Brain microvascular endothelial cell (primary cell): ENCODE measurements around the gene PISD.
A peak's percentile ranks its signal among the peaks of the same experiment; 100 is the strongest.

Experiments used
- DNase-seq: peaks from one replicate; pipeline ENCODE4 v3.0.0-alpha.2; 2020
- H3K27ac ChIP-seq: fragments of 250-450 bp; sonication (Bioruptor Pico); 2 replicates; pipeline ENCODE4 v1.5.1; 2020; ENCODE audit warnings: mild to moderate bottlenecking, moderate library complexity
- H3K27me3 ChIP-seq: fragments of 250-450 bp; sonication (Bioruptor Pico); replicated peaks from 2 replicates; pipeline ENCODE4 v1.5.1; 2020; ENCODE audit warnings: mild to moderate bottlenecking
- H3K36me3 ChIP-seq: fragments of 250-450 bp; sonication (Bioruptor Pico); replicated peaks from 2 replicates; pipeline ENCODE4 v1.5.1; 2020; ENCODE audit warnings: mild to moderate bottlenecking
- H3K4me3 ChIP-seq: 2 replicates; pipeline ENCODE4 v1.5.1; 2011; ENCODE audit warnings: low read depth, mild to moderate bottlenecking, control low read depth, low read length, moderate library complexity
- CTCF ChIP-seq: IDR thresholded peaks from 2 replicates; pipeline ENCODE4 v1.5.1; 2011; ENCODE audit warnings: low read depth, mild to moderate bottlenecking, moderate library complexity, low read length, control low read depth, inconsistent platforms; ENCODE audit errors: missing control alignments
- in situ Hi-C: cut with HindIII; loops from 2 replicates; pipeline ENCODE4 v1.10.0; 2017; ENCODE audit warnings: low sequenced_read_pairs, low pct_ligation_motif_present

PISD gene

GRCh38 chr22:31637447-31637890, 24.5 kb downstream of the PISD start:
- H3K4me3 ChIP-seq = no peak overlapping the region
- in situ Hi-C loops = no loop called here

GRCh38 chr22:31635638-31636306, 26.2 kb downstream of the PISD start:
- no peak for DNase-seq
- no peak for TF ChIP-seq CTCF
- no peak overlapping the region for H3K27ac ChIP-seq
- H3K4me3 ChIP-seq = no peak overlapping the region
- no peaks in the 10 kb centered on the region for H3K36me3 ChIP-seq
- in situ Hi-C loops = no loop called here
- H3K27me3 ChIP-seq = no peaks in the 10 kb centered on the region

More at GRCh38 chr22:31637447-31637890, 24.5 kb downstream of the PISD start:
- TF ChIP-seq CTCF = no peak
- Histone ChIP-seq H3K27ac (peak overlapping the region; percentile 52), H3K36me3 (no peaks in the 10 kb centered on the region), H3K27me3 (no peaks in the 10 kb centered on the region)
- DNase-seq = no peak

GRCh38 chr22:31631436-31631835, 30.6 kb downstream of the PISD start:
- Histone ChIP-seq H3K27ac (peak overlapping the region; percentile 86), H3K27me3 (no peaks in the 10 kb centered on the region), H3K36me3 (peaks cover 6% of the 10 kb centered on the region), H3K4me3 (peak overlapping the region; percentile 85)
- in situ Hi-C loops = no loop called here
- no peak for TF ChIP-seq CTCF
- DNase-seq = no peak

- Histone ChIP-seq H3K4me3 (peak overlapping the region; percentile 85), H3K36me3 (peaks cover 6% of the 10 kb centered on the region), H3K27ac (peak overlapping the region; percentile 86), H3K27me3 (no peaks in the 10 kb centered on the region)
- in situ Hi-C loops = no loop called here
- DNase-seq = peak; percentile 58
- peak; percentile 12 for TF ChIP-seq CTCF
Measured at GRCh38 chr22:31630331-31631329, 31.4 kb downstream of the PISD start.

- H3K36me3 ChIP-seq = peaks cover 12% of the 10 kb centered on the region
- peak overlapping the region; percentile 85 for H3K4me3 ChIP-seq
- no peak for TF ChIP-seq CTCF
- in situ Hi-C loops = no loop called here
- DNase-seq = no peak
- H3K27me3 ChIP-seq = no peaks in the 10 kb centered on the region
- peak overlapping the region; percentile 86 for H3K27ac ChIP-seq
Measured at GRCh38 chr22:31629741-31630184, 32.3 kb downstream of the PISD start.
